Stimulated activated CD4-positive, alpha-beta T cell treated with anti-CD3 and anti-CD28 coated beads, Interleukin-12 subunit alpha, Interleukin-12 subunit beta, amount 100 ng/mL, for 24 hours (primary cell): ENCODE data around the gene INS.
"Not testable (repeated sequence)": the region's sequence is repeated elsewhere in the genome, so short reads cannot be mapped to it uniquely, and the experiment has no call there.

Experiments
- DNase-seq, 2 experiments: peaks; one replicate each; pipeline ENCODE4 v3.0.0-alpha.2; 2020; ENCODE audit warnings: low read depth in 2 of 2

The INS gene

DNA sequence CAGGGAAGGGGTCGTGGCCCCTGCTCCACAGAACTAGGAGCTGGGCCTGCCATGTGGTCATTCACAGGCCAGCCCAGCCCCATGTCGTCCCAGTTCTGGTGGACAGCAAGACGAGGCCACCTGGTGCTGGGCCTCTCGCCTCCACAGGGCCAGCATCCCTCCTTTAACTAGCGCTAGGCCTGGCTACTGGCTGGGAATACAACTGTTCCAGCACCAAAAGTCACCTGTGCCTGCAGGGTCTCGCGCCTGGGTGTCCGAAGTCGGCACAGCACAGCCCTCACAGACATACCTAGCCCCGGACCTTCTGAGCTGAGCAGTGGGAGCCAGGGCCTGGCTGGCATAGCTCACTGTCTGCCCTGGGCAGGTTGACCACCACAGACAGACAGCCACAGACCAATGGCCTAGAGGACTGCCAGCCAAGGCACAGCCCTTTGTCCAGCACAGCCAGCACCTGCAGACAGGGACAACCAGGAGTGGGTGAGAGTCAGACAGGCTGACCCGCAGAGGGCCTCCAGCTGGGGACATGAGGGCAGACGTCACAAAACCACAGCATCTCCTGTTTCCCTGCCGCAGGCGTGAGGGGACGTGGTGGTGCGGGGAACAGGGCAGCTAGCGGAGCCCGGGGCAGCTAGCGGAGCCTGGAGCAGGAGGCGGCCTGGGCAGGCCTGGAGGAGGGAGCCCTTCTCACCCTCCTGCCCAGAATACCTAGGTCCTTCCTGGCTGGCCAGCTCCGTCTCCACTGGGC is 37.8 kb upstream of the INS start:
- DNase-seq, result no peak

- DNase-seq, result no peak
These were observed 36.9 kb upstream of the INS start for GRCh38 chr11:2197771-2198520.

GRCh38 chr11:2196970-2197770 is 36.2 kb upstream of the INS start:
- peak; percentile 51 to 63 for DNase-seq

GRCh38 chr11:2195756-2196088 is 34.7 kb upstream of the INS start:
- DNase-seq, result no peak

DNA sequence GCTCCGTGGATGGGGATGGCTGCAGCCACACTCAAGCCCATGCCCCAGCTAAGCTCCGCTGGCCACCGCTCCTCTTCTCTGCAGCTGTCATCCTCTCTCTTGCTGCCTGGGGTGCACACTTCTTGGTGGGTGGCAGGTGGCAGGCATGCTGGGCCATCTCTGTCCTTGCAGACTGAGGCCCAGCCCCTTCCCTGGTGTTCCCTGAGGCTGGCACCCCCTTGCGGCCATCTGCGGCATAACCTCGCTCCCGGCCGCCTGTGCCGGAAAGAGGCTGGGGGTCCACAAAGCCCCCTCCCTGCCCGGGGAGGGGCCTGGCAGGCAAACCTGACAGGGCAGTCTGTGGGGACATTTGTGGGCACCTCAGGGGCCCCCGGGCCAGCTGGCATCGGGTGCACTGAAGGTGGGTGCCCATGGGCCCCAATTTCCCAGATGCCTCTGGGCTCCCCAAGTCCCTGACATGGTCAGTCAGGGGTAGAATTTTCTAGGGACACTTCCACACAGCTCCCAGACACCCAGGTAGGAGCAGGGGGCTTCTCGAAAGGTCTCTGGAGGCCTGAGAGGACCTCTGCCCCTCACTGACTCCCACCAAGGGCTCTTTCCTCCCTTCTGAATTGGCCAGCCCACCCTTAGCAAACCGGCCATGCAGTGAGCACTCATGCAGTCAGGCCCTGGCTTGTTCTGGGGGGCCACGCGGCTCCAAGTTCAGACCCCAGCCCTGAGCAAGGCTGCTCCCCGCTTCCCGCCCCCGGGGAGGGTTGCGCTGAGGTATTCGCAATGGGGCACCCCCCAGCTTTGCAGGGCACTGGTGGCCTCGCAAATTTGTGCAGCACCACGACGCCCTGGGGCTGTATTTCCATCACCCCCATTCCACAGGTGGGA is 34.1 kb upstream of the INS start:
- peak in 1 of 2 experiments; percentile 45 for DNase-seq

- DNase-seq, result not testable (repeated sequence)
These were observed 33.0 kb upstream of the INS start for GRCh38 chr11:2193888-2194595.

DNA sequence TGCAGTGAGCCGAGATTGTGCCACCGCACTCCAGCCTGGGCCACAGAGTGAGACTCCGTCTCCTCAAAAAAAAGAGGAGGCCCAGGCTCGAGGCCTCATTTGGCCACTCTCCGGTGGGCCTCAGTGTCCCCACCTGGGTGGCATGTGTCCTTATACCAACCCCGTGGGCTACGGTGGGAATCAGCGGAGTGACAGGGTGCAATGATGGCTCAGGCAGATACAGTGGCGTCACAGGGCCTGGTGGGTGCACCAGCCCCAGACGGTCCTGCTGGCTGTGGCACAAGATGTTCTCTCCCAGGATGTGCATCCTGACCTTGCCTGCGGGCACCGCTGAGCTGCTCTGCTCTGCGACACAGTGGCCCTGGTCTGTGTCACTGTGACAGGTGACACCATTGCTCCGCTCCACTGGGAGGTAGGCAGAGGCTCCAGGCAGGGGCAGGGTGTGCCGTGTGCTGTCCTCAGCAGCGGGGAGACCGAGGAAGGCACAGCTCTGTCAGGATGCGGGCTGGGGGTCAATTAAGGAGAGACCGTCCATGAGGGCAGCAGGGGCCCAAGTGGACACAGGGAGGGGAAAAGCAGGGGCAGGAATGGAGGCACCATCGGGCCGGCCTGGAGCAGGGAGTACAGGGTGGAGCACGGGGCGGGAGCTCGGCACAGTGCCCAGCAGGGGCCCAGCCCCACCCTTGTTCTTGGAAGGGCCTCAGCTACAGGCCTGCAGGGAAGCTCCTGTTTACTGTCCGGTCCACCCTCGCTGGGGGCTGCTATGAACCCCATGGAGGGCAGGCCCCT is 32.3 kb upstream of the INS start:
- no peak for DNase-seq

GRCh38 chr11:2192435-2192834 is 31.4 kb upstream of the INS start:
- no peak for DNase-seq

- no peak for DNase-seq
These were observed 30.9 kb upstream of the INS start for GRCh38 chr11:2191883-2192282.

DNA sequence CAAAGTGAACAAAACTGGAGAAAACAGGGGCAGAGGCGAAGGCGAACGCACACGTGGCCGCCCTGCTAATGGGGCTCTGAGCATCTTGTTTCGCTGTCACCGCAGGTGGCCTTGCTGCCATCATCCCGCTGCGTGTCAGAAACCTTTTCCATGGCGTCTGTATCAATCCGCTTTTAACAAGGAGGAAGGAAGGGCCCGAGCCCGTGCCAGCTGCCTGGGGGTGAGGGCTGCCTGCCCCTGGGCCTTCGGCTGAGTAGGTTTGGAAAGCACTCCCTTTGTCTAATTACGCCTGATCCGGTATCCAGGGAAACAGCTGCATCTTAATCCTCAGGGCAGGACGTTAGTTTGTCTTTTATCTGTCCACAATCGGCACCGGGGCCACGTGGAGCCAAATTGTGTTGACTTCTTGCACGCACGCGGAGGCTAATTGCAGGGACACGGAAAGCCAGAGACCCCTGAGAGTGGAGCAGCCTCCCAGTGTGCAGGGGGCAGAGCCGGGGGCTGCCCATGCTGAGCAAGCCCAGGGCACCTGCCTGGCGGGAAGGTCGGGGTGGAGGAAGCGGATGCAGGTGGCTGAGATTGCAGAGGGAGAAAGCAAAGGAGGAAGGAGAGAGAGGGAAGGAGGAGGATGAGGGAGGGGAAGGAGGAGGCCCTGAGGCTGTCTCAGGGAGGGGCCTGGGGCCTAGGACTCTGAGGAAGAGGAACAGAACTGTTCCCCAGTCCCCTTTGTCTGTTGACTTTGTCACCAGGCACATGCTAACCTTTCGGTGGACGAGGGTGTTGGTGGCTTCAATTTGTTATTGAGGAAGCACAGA is 29.9 kb upstream of the INS start:
- no peak for DNase-seq

DNA sequence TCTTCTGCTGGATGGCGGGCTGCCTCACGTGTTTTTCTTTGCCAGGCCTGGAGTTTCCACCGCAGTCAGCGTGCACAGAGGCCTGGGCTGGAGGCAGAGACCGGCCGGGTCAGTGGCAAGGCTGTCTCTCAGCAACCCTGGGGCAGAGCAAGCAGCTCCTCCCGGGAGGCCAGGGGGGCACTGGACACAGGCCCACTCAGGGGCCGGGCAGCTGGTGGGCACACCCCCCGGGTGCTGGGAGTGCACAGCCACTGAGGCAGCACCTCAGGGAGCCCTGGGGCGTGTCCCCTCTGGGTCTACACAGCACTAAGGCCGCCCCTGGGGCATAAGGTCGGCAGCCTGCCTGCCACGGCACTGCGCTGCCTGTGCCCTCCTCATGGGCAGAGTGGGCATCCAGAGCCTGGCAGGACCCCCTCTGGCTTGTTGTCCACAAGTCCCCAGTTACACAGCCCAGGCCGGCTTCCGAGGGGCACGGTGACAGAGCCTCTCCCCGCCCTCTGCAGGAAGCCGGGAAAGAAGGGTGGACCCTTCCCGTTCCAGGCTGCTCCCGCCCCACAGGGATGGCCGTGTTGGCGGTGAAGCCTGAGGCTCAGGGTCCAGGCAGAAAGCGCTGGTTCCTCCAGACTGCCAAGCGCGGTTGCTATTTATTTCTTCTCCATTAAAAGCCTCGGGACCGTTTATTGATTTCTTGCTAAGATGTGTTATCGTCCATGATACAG is 29.1 kb upstream of the INS start:
- no peak for DNase-seq

- no peak for DNase-seq
These were observed 27.7 kb upstream of the INS start for GRCh38 chr11:2188745-2189144.

DNA sequence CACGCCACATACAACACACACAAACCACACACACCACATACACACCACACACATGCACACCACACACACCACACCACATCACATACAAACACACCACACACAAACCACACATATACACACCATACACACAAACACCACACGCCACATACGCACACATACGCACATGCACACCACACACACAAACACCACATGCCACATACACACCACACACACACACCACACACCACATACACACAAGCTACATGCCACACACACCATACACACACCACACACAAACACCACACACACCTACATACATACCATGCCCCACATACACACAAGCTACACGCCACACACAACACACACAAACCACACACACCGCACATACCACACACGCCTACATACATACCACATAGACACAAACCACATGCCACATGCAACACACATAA is 26.3 kb upstream of the INS start:
- no peak for DNase-seq

DNA sequence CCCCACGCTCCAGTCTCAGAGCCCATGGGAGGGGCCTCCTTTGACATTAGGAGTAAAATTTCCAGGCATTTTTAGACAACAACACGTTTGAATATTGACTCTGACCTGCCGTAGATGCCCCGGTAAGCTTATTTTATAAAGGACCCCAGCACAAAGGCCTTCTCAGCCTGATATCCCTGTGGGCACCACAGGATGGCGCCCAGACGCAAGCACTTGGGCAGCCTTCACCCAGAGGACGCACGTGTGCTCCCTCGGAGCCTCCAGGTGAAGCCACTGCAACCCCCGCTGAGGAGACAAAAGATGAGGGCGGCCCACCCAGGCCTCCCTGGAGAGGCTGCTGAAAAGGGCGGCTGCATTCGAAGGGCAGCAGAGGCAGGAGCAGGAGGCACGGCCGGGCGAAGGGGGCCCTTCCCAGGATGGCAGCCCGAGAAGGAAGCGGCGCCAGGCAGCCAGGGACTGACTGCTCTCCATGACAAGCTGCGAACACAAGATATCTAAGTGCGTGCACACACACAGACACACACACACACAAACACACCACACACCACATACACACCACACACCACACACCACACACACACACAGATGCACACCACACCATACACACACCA is 25.8 kb upstream of the INS start:
- peak; percentile 13 to 16 for DNase-seq

DNA sequence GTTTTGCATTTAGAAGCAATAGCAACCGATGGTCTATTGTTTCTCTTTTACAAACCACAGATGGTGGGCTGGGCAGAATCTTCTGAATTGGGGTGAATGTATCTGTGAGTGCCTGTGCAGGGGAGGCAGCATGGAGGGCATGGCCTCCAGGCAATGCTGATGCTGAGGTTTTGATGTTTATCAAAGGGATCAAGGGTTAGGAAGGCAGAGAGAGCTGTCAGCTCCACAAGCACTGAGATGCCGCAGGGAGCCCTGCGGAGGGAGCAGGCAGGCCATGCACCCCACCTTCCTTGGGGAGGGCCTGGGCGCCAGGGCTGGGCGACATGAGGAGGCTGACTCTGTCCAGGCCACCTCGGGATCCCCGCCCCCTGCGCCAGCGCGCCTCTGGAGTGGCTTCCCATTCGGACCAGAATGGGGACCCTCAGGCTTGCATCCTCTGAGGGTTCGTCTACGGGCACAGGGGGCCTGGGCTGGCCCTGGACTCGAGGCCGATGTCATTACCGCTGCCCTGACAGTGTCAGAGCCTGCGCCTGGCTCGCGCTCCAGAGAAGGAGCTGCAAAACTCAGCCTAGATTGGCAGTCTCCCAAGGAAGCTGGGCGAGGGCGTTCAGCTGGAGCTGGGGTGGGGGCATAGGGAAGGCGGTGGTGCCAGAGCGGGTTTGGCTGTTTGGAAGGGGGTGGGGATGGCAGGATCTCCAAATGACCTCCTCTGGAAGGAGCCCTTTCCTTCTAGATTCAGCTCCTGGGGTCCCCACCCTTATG is 24.5 kb upstream of the INS start:
- no peak for DNase-seq

DNA sequence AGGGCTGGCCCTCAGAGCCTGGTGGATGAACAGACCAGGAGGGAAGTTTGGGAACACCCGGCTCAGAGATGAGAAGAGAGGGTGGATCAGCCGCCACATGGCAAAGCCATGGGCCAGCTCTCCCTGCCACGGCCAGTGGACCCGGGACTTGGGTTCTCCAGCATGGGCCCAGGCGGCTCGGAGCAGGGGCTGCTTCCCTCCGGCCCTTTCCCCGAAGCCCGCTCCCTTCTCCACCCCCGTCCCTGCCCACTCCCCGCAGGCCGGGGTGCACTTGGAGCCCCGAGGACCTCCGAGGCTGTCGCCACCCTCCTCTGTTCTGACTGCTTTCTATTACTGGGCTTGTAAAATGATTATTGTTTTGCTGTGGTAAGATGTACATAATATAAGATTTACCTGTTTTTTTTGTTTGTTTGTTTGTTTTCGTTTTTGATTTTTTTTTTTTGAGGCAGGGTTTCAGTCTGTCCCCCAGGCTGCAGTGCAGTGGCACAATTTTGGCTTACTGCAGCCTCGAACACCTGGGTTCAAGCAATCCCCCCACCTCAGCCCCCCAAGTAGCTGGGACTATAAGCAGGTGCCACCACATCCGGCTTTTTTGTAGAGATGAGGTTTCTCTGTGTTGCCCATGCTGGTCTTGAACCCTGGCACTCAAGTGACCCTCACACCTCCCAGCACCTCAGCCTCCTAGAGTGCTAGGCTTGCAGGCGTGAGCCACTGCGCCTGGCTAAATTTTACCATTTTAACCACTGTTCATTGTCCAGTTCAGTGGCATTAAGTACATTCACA is 21.9 kb upstream of the INS start:
- no peak for DNase-seq

DNA sequence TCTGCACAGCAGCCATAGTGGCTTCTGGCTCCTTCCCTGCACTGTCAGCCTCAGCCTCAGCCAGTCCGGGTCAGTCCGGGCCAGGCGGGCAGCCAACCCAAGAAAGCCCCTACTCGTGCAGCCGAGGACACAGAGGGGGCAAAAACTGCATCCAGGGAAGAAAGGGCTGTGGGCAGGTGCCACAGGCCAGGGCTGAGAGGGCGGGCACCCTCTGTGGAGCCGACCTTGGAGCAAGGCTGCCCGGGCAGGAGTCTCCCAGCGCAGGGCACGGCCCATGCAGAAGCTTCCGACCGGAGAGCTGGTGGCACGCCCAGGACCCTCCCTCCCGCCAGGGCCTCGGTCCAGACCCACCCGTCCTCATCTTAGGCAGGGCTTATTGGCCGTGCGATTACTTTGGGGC is 21.1 kb upstream of the INS start:
- no peak for DNase-seq
